ENCODE results near the gene C1QTNF7.

Gene C1QTNF7, protein sequence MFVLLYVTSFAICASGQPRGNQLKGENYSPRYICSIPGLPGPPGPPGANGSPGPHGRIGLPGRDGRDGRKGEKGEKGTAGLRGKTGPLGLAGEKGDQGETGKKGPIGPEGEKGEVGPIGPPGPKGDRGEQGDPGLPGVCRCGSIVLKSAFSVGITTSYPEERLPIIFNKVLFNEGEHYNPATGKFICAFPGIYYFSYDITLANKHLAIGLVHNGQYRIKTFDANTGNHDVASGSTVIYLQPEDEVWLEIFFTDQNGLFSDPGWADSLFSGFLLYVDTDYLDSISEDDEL

GRCh38 chr4:15427701-15428100 is at the start of gene C1QTNF7:
Gene C1QTNF7, plus strand, starts transcription at chr4:15428033. Its CDS starts 7,711 bp downstream, at chr4:15435744.
- no peak for DNase-seq

DNA sequence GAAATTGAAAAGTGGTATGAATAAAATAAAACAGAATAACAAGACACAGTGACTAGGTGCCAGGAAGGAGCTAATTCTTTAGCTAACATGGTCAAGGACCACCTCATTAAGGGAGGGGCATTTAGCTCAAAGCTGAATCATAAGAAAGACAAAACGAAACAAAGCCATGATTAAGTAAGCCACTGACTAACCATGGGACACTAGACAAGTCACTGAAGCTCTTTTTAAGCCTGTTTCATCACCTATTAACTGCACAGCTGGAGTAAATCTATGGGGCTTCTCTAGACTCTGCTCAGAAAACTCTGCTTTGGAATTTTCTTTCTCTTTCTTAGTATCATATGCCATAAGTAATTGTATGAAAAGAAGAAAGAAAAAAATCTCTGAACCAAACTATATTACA is 49.8 kb upstream of the C1QTNF7 start:
- no peak for DNase-seq

GRCh38 chr4:15378493-15378892 is 49.3 kb upstream of the C1QTNF7 start:
- DNase-seq: no peak

GRCh38 chr4:15381806-15382338 is 46.0 kb upstream of the C1QTNF7 start:
- DNase-seq: no peak

DNA sequence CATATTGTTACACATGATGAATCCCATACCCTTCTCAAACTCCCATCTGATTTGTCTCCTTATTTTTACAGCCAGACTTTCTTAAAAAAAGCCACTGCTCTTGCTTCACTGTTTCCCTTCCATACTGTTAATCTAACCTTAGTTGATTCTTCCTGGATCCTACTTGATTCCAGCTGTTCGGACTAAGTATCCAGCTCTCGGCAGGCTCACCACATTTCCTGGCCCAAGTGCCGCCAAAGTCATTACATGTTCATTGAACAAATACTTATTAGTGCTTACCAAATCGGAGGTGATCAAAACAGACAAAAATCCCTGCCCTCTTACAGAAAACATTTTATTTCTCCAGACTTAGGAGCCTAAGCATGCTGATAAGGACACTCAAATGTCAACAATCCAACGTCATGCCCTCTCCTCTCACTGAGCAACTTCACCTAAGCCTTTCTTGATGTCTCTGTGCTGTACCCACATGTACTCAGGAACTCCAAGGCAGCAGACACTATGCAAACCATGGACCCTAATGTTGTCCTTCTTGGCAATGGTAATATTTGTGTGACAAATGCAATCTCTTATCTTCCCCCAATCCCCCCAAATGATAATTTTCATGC is 45.1 kb upstream of the C1QTNF7 start:
- DNase-seq: no peak

DNA sequence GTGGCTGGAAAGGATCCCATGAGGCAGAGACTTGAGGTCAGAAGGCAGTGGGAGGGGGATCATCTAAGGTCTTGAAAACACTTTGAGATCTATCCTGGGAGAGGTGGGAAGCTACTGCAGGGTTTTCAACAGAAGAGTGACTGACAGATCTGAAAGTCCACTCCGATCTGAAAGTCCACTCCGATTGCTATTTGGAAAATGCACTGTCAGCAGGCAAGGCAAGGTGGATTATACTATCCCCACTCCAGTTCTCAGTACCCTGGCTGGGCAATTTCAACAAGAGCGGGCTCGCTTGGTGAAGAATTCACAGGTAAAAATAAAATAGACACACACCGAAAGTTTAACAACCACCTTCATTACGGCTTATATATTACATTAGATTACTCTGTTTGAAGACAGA is 42.3 kb upstream of the C1QTNF7 start:
- no peak for DNase-seq

GRCh38 chr4:15385928-15386327 is 41.9 kb upstream of the C1QTNF7 start:
- peak; percentile 83 to 97 for DNase-seq

GRCh38 chr4:15390494-15390893 is 37.3 kb upstream of the C1QTNF7 start:
- DNase-seq: no peak

DNA sequence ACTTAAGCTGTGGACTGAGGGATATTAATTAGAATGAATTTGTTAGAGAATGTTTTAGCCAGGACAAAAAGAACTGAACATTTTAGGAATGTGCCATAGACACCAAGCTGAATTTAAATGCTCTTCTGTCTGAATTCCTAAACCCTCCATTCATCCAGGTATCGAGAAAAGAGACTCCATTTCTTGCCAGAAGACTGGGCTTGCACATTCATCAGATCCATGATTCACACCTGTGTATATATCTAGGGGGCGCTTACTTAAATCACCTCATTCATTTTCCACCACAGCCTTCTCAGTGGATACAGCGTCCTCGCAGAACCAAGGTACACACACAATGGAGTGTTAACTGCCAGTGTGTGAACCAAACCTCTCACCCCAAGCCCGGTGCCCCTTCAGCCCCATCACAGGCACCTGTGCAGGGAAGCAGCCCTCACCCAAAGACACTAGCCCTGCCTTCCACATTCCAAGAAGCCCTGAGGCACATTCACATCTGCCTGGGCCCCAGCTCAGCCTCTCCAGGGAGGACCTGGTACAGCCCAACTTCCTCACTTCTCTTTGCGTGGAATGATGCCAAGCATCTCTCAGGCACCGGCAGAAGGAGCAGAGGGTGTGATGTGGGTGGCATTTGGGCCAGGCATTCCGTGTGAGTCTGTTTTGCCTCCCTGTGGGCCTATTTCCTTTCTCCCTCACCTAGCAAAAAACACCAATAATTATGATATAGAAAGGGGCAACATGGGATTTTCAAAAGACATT is 35.6 kb upstream of the C1QTNF7 start:
- DNase-seq: no peak

- DNase-seq: no peak
Observed at GRCh38 chr4:15395311-15395710, 32.5 kb upstream of the C1QTNF7 start.

DNA sequence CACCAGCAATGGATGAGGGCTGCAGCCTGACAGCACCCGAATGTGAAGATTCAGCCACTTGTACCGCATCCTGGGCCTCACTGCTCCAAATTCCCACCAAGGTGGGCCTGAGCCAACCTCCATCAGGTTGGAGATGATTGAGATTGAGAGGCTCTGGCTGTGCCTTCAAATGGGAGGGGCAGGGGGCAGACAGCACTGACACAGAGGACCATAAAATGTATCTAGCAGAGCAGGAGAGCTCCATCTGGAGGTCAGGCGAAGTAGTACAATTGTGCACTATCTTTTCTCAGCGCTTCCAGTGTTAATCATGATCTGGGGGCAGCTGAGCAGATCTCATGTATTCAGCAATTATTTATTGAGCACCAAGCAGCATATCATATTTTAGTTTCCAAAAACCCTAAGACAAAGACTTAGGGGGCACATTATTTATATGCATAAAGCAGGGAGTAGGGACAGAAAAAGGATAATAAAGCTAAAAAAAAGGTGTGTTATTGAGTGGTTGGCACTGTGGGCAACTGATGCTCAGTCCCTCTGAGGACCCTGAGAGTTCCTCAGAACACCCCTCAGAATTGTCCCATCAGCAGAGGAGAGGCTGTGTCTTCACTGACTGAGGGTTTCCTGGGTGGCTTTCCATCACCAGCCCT is 31.6 kb upstream of the C1QTNF7 start:
- DNase-seq: no peak

- no peak for DNase-seq
Observed at GRCh38 chr4:15398001-15398400, 29.8 kb upstream of the C1QTNF7 start.

GRCh38 chr4:15398732-15399131 is 29.1 kb upstream of the C1QTNF7 start:
- DNase-seq: no peak

- DNase-seq: no peak
Observed at GRCh38 chr4:15400226-15400625, 27.6 kb upstream of the C1QTNF7 start.

- no peak for DNase-seq
Observed at GRCh38 chr4:15400981-15401671, 26.7 kb upstream of the C1QTNF7 start.

GRCh38 chr4:15402146-15402545 is 25.7 kb upstream of the C1QTNF7 start:
- no peak for DNase-seq

DNA sequence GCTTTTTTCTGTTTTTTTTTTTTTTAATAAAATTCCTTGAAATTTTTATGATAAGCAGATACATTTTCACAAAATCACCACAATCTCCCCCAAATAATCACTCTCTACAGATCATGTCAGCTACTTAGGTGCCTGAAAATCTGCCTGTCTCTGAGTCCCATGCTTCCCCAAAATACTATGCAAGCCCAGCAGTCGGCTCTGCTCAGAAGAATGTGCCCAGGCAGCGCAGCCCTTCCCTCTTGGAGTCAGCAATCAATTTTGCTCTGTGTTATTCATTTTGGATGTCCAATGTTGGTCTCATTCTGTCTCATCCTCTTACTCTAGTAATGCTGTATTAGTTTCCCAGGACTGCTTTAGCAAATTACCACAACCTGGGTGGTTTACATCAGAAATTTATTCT is 24.9 kb upstream of the C1QTNF7 start:
- DNase-seq: no peak

DNA sequence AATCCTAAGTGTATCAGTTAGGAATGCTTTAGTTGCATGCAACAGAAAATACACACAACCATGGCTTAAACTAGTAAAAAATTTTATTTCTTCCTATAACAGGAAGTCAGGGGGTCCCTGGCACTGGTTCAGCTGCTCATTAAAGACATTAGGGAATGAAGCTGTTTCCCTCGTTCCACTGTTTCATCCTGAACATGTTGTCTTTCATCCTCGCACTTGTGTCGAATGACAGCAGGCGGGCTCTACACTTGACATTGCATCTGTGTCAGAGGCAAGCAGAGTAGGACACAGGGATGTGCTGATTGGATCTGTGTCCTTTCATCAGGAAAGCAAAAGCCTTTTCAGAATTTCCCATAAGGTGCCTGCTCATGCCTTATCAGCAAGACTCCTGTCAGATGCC is 22.8 kb upstream of the C1QTNF7 start:
- DNase-seq: no peak

DNA sequence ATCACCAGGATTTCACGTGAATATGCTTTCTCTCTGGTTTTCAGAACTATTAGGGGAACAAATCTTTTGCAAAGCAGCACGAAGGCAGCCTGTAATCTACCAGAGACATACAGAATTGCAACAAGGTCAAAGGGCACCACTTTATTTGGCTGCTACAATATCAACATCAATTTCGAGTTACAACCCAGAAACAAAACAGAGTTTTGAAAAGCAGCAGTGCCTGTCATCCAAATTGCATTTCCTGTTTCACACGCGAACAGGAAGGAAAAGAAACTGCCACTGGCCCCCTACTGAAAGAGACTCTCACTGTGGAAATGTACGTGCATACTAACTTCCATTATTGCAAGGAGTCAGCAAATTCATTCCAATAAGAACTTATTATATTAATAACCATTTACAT is 17.1 kb upstream of the C1QTNF7 start:
- DNase-seq: no peak

GRCh38 chr4:15412461-15412860 is 15.4 kb upstream of the C1QTNF7 start:
- no peak for DNase-seq

- no peak for DNase-seq
Observed at GRCh38 chr4:15413010-15413622, 14.7 kb upstream of the C1QTNF7 start.

DNA sequence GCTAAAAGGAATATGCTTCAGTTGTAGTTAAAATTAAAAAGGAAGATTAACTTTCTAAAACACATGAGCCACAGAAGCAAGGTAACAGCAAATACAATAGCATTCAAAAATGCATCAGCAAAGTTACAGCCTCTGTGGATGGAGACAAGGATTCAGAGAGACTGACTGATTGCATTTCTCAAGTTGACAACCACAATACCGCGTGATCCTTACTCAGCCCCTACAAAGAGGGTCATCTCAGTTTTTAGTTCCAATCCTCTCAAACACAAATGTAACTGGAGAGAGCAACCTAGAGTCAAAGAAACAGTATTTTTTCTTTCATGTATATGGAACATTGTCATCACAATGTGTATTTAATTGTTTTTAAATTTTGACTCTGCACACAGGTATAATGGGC is 14.2 kb upstream of the C1QTNF7 start:
- DNase-seq: no peak
